Thymus (tissue), 11 donors: ENCODE results near the gene EML4. TPM values are rescaled to one million over a fixed set of nuclear protein-coding genes. Genes with fewer than 3 reads are reported as not detected.

Experiments
- DNase-seq, 9 donors: peaks; one replicate each; pipeline ENCODE4 v3.0.0-alpha.2; 2013; ENCODE audit warnings: low spot score in 9 of 9, low read depth in 6 of 9, missing footprints in 1 of 9
- H3K27ac ChIP-seq, 2 donors: one replicate each; pipeline ENCODE4 v1.5.1; 2013; ENCODE audit warnings: control low read depth in 1 of 2, low read depth in 1 of 2, low read length in 1 of 2, mild to moderate bottlenecking in 1 of 2, moderate library complexity in 1 of 2
- H3K27me3 ChIP-seq, 2 donors: one replicate each; pipeline ENCODE4 v1.5.1; 2013; ENCODE audit warnings: low read length in 1 of 2; ENCODE audit not compliant: control insufficient read depth in 2 of 2, insufficient read depth in 1 of 2
- H3K36me3 ChIP-seq, 2 donors: one replicate each; pipeline ENCODE4 v1.5.1; 2013; ENCODE audit warnings: low read length in 1 of 2, mild to moderate bottlenecking in 1 of 2, moderate library complexity in 1 of 2; ENCODE audit not compliant: control insufficient read depth in 2 of 2, insufficient read depth in 2 of 2
- H3K4me1 ChIP-seq, 2 donors: one replicate each; pipeline ENCODE4 v1.5.1; 2013; ENCODE audit warnings: low read length in 2 of 2; ENCODE audit not compliant: control insufficient read depth in 2 of 2, insufficient read depth in 2 of 2
- H3K4me3 ChIP-seq, 2 donors: one replicate each; pipeline ENCODE4 v1.5.1; 2013; ENCODE audit warnings: low read length in 2 of 2, control low read depth in 1 of 2, mild to moderate bottlenecking in 1 of 2
- H3K9me3 ChIP-seq, 2 donors: one replicate each; pipeline ENCODE4 v1.5.1; 2013; ENCODE audit warnings: low read length in 1 of 2, mild to moderate bottlenecking in 1 of 2; ENCODE audit not compliant: control insufficient read depth in 2 of 2, insufficient read depth in 1 of 2
- WGBS: extraction: QIAGEN DNeasy Blood & Tissue Kit; methylation state at CpG from one replicate; pipeline ENCODE4 v1.1.7; 2013; 5-methylcytosine and 5-hydroxymethylcytosine counted together
- polyA plus RNA-seq: library from polyadenylated mRNA; stranded (reverse); fragments of 200-250 nt; gene quantifications from one replicate; pipeline ENCODE4 v1.2.3, GENCODE V29; 2013
- total RNA-seq: library from RNA; stranded (reverse); fragments of 120-200 nt; gene quantifications from one replicate; pipeline ENCODE4 v1.2.4, GENCODE V29; 2013
- donor health status: healthy.

The EML4 gene
- total and polyA plus RNA-seq, 2 donors = 23.5 to 28.5 TPM

GRCh38 chr2:42303252-42303651 lies 134.1 kb downstream of the EML4 start:
- 99% methylated on average over 3 of the region's 3 CpGs for WGBS
- H3K4me3 ChIP-seq = no peak overlapping the region
- no peaks in the 10 kb centered on the region for H3K9me3 ChIP-seq
- H3K27me3 ChIP-seq = no peaks in the 10 kb centered on the region
- H3K36me3 ChIP-seq = peaks cover 14 to 29% of the 10 kb centered on the region in 2 donors
- no peak for DNase-seq
- no peaks in the 10 kb centered on the region for H3K4me1 ChIP-seq
- no peak overlapping the region for H3K27ac ChIP-seq

- Histone ChIP-seq H3K36me3 (peaks cover 14 to 26% of the 10 kb centered on the region in 2 donors), H3K4me1 (no peaks in the 10 kb centered on the region), H3K27ac (no peak overlapping the region), H3K4me3 (no peak overlapping the region), H3K9me3 (no peaks in the 10 kb centered on the region), H3K27me3 (no peaks in the 10 kb centered on the region)
- 97% methylated on average over 2 of the region's 2 CpGs for WGBS
- DNase-seq = no peak
Observed at GRCh38 chr2:42304059-42304713, 135.0 kb downstream of the EML4 start.

- H3K27me3 ChIP-seq = no peaks in the 10 kb centered on the region
- H3K4me1 ChIP-seq = no peaks in the 10 kb centered on the region
- H3K9me3 ChIP-seq = no peaks in the 10 kb centered on the region
- H3K27ac ChIP-seq = no peak overlapping the region
- H3K36me3 ChIP-seq = peaks cover 14 to 20% of the 10 kb centered on the region in 2 donors
- no peak for DNase-seq
- H3K4me3 ChIP-seq = no peak overlapping the region
Observed at GRCh38 chr2:42307180-42307579, 138.0 kb downstream of the EML4 start.

- Histone ChIP-seq H3K27ac (no peak overlapping the region), H3K36me3 (peaks cover 2 to 9% of the 10 kb centered on the region in 2 donors), H3K4me3 (no peak overlapping the region), H3K27me3 (no peaks in the 10 kb centered on the region), H3K4me1 (no peaks in the 10 kb centered on the region), H3K9me3 (no peaks in the 10 kb centered on the region)
- DNase-seq = no peak
- 100% methylated on average over 2 of the region's 2 CpGs for WGBS
Observed at GRCh38 chr2:42309366-42309765, 140.2 kb downstream of the EML4 start.

- Histone ChIP-seq H3K27ac (no peak overlapping the region), H3K36me3 (peaks cover 0 to 9% of the 10 kb centered on the region in 2 donors), H3K4me1 (no peaks in the 10 kb centered on the region), H3K27me3 (no peaks in the 10 kb centered on the region), H3K4me3 (no peak overlapping the region), H3K9me3 (no peaks in the 10 kb centered on the region)
- WGBS = 95% methylated on average over 1 of the region's 1 CpG
- no peak for DNase-seq
Observed at GRCh38 chr2:42310007-42310515, 140.9 kb downstream of the EML4 start.

GRCh38 chr2:42312106-42312505 lies 143.0 kb downstream of the EML4 start:
- Histone ChIP-seq H3K4me1 (no peaks in the 10 kb centered on the region), H3K36me3 (peaks cover 0 to 12% of the 10 kb centered on the region in 2 donors), H3K4me3 (no peak overlapping the region), H3K27ac (no peak overlapping the region), H3K27me3 (no peaks in the 10 kb centered on the region), H3K9me3 (no peaks in the 10 kb centered on the region)
- 95% methylated on average over 4 of the region's 4 CpGs for whole genome bisulfite sequencing
- DNase-seq = no peak

GRCh38 chr2:42314892-42315468 lies 145.8 kb downstream of the EML4 start:
- DNase-seq = no peak
- H3K4me3 ChIP-seq = no peak overlapping the region
- H3K9me3 ChIP-seq = no peaks in the 10 kb centered on the region
- H3K27me3 ChIP-seq = no peaks in the 10 kb centered on the region
- H3K36me3 ChIP-seq = peaks cover 0 to 21% of the 10 kb centered on the region in 2 donors
- H3K4me1 ChIP-seq = no peaks in the 10 kb centered on the region
- WGBS = 98% methylated on average over 3 of the region's 3 CpGs
- H3K27ac ChIP-seq = no peak overlapping the region

GRCh38 chr2:42315844-42316470 lies 146.8 kb downstream of the EML4 start:
- Histone ChIP-seq H3K36me3 (peaks cover 0 to 26% of the 10 kb centered on the region in 2 donors), H3K27ac (no peak overlapping the region), H3K4me3 (no peak overlapping the region), H3K4me1 (no peaks in the 10 kb centered on the region), H3K9me3 (no peaks in the 10 kb centered on the region), H3K27me3 (no peaks in the 10 kb centered on the region)
- 99% methylated on average over 6 of the region's 6 CpGs for WGBS
- DNase-seq = no peak

GRCh38 chr2:42316910-42317309 lies 147.8 kb downstream of the EML4 start:
- Histone ChIP-seq H3K4me1 (no peaks in the 10 kb centered on the region), H3K27me3 (no peaks in the 10 kb centered on the region), H3K36me3 (peaks cover 0 to 26% of the 10 kb centered on the region in 2 donors), H3K9me3 (no peaks in the 10 kb centered on the region), H3K27ac (no peak overlapping the region), H3K4me3 (no peak overlapping the region)
- WGBS = 98% methylated on average over 3 of the region's 3 CpGs
- no peak for DNase-seq
